Right lobe of liver (tissue), 6 donors: Measurements from ENCODE around the gene ELMOD3. TPM values are rescaled to one million over a fixed set of nuclear protein-coding genes. Genes with fewer than 3 reads are reported as not detected.
"Not testable (repeated sequence)": the region's sequence is repeated elsewhere in the genome, so short reads cannot be mapped to it uniquely, and the experiment has no call there.

Experiments used
- ATAC-seq, 4 donors: fragments of 200-7000 bp; cut with Tn5 transposase; one replicate each; pipeline ENCODE4 v1.9.1; 2020; ENCODE audit warnings: mild to moderate bottlenecking in 4 of 4, moderate library complexity in 4 of 4
- DNase-seq, 3 donors: peaks; one replicate each; pipeline ENCODE4 v3.0.0-alpha.2; 2020
- H3K27ac ChIP-seq, 3 donors: fragments of 200-600 bp; one replicate each; pipeline ENCODE4 v1.8.0; 2022
- H3K27me3 ChIP-seq, 2 donors: fragments of 200-600 bp; one replicate each; pipeline ENCODE4 v1.8.0; 2022
- H3K36me3 ChIP-seq, 4 donors: fragments of 200-600 bp; sonication (generic) in 1 of 4; one replicate each; pipeline versions ENCODE4 v1.5.1 to v1.8.0; 2017 to 2022; ENCODE audit warnings: control low read depth in 1 of 4
- H3K4me1 ChIP-seq, 4 donors: fragments of 200-600 bp; sonication (generic) in 1 of 4; one replicate each; pipeline versions ENCODE4 v1.5.1 to v1.8.0; 2017 to 2022; ENCODE audit warnings: control low read depth in 1 of 4
- H3K4me3 ChIP-seq, 3 donors: fragments of 200-600 bp; one replicate each; pipeline ENCODE4 v1.8.0; 2022
- H3K9me3 ChIP-seq, 4 donors: fragments of 200-600 bp; sonication (generic) in 1 of 4; one replicate each; pipeline versions ENCODE4 v1.5.1 to v1.8.0; 2017 to 2022; ENCODE audit warnings: control low read depth in 1 of 4
- POLR2A ChIP-seq: fragments of 450-650 bp; IDR thresholded peaks from one replicate; pipeline ENCODE4 v1.6.1; 2017; ENCODE audit warnings: antibody characterized with exemption, mild to moderate bottlenecking
- WGBS: methylation state at CpG from one replicate; pipeline ENCODE4 v1.1.6; 2018; ENCODE audit warnings: low coverage, low lambda C conversion rate; ENCODE audit not compliant: insufficient coverage; ENCODE audit errors: missing lambda C conversion rate; 5-methylcytosine and 5-hydroxymethylcytosine counted together
- intact Hi-C, 2 donors: fragments of 100-400 bp; cut with DNase I; formaldehyde crosslinking; loops; one replicate each; pipeline versions ENCODE4 v1.11.2 to v1.14.1; 2022
- total RNA-seq, 6 experiments: library from RNA; depleted of rRNA in 2 of 6; stranded (reverse); fragments of >200 nt in 2 of 6; fragmentation: NEBNext Ultra II Directional in 3 of 6; extraction: Animal tissue kit (Norgen Biotek cat#: 25700) in 3 of 6; gene quantifications; one replicate each; pipeline versions ENCODE4 v1.1.0 to v1.2.4, GENCODE V29; 2016 to 2023
- TF ChIP-seq, protein P1 (sequence below), 4 donors: fragments of 200-600 bp in 3 of 4; fragments of 450-650 bp in 1 of 4; IDR thresholded peaks; one replicate each; pipeline versions ENCODE4 v1.5.1 to v1.8.0; 2016 to 2022; ENCODE audit warnings: antibody characterized with exemption in 4 of 4, mild to moderate bottlenecking in 2 of 4
- donor health status: DM: no; HTN: yes; CAD: no.
- donor health status: DM: no; HTN: no; CAD: no.
- donor health status: DM: no; HTN: no; CAD: no.
- donor health status: DM: no; HTN: yes; CAD: no.
- donor health status: DM: no; HTN: yes; CAD: no.

The ELMOD3 gene
- total RNA-seq, 6 experiments from 2014 or later = 7.4 to 12.8 (median 9.5) TPM

DNA sequence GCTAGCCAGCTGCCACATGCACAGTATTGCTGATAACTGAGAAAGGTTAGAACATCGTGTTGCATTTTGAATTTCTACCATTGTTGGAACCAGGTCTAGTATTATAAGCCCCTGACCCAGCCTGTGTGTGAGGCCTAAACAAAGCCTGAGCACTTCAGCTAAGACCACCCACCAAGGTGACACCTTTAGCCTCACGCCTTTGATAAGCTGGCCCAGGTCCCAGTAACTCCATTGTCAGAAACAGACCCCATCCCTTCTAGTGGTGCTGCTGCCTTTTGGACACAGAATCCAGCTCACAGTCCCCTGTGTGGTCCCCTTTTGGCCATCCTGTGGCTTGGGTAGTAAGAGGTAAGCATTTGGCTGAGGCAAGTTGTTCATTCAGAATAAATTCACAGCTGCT is 1.6 kb downstream of the ELMOD3 start:
- H3K4me1 ChIP-seq = peaks cover 0 to 16% (median 3%) of the 10 kb centered on the region in 4 donors
- TF ChIP-seq POLR2A = no peak
- TF ChIP-seq, protein P1, sequence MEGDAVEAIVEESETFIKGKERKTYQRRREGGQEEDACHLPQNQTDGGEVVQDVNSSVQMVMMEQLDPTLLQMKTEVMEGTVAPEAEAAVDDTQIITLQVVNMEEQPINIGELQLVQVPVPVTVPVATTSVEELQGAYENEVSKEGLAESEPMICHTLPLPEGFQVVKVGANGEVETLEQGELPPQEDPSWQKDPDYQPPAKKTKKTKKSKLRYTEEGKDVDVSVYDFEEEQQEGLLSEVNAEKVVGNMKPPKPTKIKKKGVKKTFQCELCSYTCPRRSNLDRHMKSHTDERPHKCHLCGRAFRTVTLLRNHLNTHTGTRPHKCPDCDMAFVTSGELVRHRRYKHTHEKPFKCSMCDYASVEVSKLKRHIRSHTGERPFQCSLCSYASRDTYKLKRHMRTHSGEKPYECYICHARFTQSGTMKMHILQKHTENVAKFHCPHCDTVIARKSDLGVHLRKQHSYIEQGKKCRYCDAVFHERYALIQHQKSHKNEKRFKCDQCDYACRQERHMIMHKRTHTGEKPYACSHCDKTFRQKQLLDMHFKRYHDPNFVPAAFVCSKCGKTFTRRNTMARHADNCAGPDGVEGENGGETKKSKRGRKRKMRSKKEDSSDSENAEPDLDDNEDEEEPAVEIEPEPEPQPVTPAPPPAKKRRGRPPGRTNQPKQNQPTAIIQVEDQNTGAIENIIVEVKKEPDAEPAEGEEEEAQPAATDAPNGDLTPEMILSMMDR (IDR thresholded peaks at IDR 0.05) = no peak
- no peak overlapping the region for H3K4me3 ChIP-seq
- 88% methylated on average over 1 of the region's 2 CpGs for WGBS
- no peaks in the 10 kb centered on the region for H3K27me3 ChIP-seq
- DNase-seq = no peak
- peaks cover 0 to 15% (median 0%) of the 10 kb centered on the region in 4 donors for H3K36me3 ChIP-seq
- no peak for ATAC-seq
- H3K27ac ChIP-seq = no peak overlapping the region
- intact Hi-C loops = no loop called here
- no peaks in the 10 kb centered on the region for H3K9me3 ChIP-seq

DNA sequence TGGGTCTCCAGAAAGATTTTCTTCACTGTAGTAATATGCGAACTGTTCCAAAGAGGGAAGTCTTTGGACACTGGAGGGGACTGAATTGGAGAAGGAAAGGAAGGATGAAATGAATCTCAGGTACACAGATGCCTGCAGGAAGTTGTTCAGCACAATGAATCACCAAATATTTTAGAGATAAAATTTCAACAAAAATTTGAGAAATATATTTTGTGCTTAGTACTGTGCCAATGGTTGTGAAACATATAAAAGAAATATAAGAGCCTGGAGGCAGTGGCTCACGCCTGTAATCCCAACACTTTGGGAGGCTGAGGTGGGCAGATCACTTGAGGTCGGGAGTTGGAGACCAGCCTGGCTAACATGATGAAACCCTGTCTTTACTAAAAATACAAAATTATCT is 3.2 kb downstream of the ELMOD3 start:
- Histone ChIP-seq H3K27ac (no peak overlapping the region), H3K27me3 (no peaks in the 10 kb centered on the region), H3K4me1 (peaks cover 0 to 13% (median 3%) of the 10 kb centered on the region in 4 donors), H3K36me3 (peaks cover 0 to 11% (median under 1%) of the 10 kb centered on the region in 4 donors), H3K4me3 (no peak overlapping the region), H3K9me3 (no peaks in the 10 kb centered on the region)
- ATAC-seq (no peak), DNase-seq (no peak)
- TF ChIP-seq, protein P1 (IDR thresholded peaks at IDR 0.05) = no peak
- no peak for TF ChIP-seq POLR2A
- intact Hi-C loops = no loop called here
- 90% methylated on average over 2 of the region's 3 CpGs for WGBS

DNA sequence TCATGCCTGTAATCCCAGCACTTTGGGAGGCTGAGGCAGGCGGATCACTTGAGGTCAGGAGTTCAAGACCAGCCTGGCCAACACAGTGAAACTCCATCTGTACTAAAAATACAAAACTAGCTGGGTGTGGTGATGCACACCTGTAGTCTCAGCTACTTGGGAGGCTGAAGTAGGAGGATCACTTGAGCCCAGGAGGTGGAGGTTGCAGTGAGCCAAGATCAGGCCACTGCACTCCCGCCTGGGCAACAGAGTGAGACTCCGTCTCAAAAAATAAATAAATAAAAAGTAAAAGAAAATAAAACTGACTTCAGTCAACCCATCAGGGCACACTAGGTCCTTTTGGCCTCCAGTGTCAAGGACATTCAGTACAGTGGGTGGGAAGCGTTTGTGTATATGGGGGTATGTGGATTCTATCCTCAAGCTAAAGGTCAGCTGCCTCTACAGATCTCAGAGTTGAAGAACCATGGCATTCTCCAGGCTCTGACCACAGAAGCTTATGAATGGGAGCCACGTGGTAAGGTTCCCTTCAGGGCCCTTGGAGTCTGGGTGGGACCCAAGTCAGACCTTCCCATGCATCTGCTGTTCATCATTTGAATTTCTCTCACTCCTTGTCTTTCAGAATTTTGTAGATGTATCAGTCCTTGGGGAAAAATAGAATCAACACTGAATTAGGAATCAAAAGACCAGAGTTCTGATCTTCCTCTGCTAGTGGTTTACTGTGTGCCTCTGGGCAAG is 8.3 kb downstream of the ELMOD3 start:
- H3K27ac ChIP-seq, DNase-seq, H3K36me3 ChIP-seq, H3K9me3 ChIP-seq, ATAC-seq, H3K4me3 ChIP-seq, H3K27me3 ChIP-seq, intact Hi-C loops: not testable (repeated sequence)
- 86% methylated on average over 5 of the region's 5 CpGs for WGBS
- peaks cover 0 to 14% (median 3%) of the 10 kb centered on the region in 4 donors for H3K4me1 ChIP-seq

DNA sequence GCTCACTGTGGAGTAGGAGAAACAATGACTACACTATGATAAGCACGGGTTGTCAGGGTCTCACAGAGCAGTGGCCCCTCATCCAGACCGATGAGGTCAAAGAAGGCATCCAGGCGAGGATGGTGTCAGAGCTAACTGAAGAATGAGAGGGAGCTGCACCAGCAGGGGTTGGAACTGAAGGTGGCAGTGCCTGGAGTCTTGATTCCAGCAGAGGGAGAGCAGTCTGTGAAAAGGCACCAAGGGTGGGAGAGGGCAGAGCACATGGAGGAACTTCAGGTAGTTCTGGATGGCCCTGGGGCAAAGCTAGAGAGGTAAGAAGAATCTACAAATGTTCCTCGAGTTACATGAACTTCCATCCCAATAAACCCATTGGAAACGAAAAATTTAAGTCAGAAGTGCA is 12.6 kb downstream of the ELMOD3 start:
- peaks cover 0 to 4% (median under 1%) of the 10 kb centered on the region in 4 donors for H3K36me3 ChIP-seq
- WGBS = 81% methylated on average over 5 of the region's 5 CpGs
- no peaks in the 10 kb centered on the region for H3K9me3 ChIP-seq
- H3K4me1 ChIP-seq = peaks cover 0 to 14% (median 3%) of the 10 kb centered on the region in 4 donors
- H3K4me3 ChIP-seq = no peak overlapping the region
- intact Hi-C loops = no loop called here
- no peak overlapping the region for H3K27ac ChIP-seq
- ATAC-seq (no peak), DNase-seq (no peak)
- no peak for TF ChIP-seq POLR2A
- no peaks in the 10 kb centered on the region for H3K27me3 ChIP-seq

DNA sequence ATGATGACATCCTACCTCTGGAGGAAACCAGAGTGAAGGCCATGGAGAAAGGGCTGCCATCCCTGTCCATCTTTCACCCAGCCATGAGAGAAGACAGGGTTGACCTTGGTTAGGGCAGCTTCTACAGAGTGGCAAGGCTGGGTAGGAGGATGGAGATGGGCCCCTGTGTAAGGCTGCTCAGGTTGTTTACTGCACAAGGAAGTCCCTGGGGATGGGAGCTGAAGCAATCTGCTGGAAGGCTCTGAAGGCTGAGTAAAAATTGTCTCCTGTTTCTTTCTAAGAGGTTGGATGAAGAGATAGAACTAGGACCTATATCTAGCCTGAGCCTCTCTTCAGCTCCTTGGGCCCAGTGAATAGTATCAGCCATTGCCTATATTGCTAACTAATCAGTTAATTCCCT is 14.4 kb downstream of the ELMOD3 start:
- Histone ChIP-seq H3K4me3 (no peak overlapping the region), H3K27me3 (no peaks in the 10 kb centered on the region), H3K27ac (no peak overlapping the region), H3K4me1 (peaks cover 0 to 14% (median 3%) of the 10 kb centered on the region in 4 donors), H3K9me3 (no peaks in the 10 kb centered on the region), H3K36me3 (no peaks in the 10 kb centered on the region)
- TF ChIP-seq POLR2A = no peak
- TF ChIP-seq, protein P1 (IDR thresholded peaks at IDR 0.05) = no peak
- DNase-seq = no peak
- intact Hi-C loops = no loop called here
- no peak for ATAC-seq
